H9 (cell line): ENCODE results near the gene CSF2. TPM values are rescaled to one million over a fixed set of nuclear protein-coding genes. Genes with fewer than 3 reads are reported as not detected.
"Not testable (repeated sequence)": the region's sequence is repeated elsewhere in the genome, so short reads cannot be mapped to it uniquely, and the experiment has no call there.

Experiments used
- DNase-seq: peaks from one replicate; pipeline ENCODE4 v3.0.0-alpha.2; 2017
- H2AFZ ChIP-seq: one replicate; pipeline ENCODE4 v1.6.1; 2013; ENCODE audit warnings: mild to moderate bottlenecking, low read length, control low read depth, moderate library complexity
- H2AK5ac ChIP-seq: 2 replicates; pipeline ENCODE4 v1.6.1; 2013; ENCODE audit warnings: low read length, control low read depth, mixed read lengths; ENCODE audit not compliant: insufficient read length
- H2BK120ac ChIP-seq: one replicate; pipeline ENCODE4 v1.6.1; 2013; ENCODE audit warnings: low read depth, mild to moderate bottlenecking, low read length, control low read depth, inconsistent platforms; ENCODE audit not compliant: poor library complexity, severe bottlenecking
- H2BK12ac ChIP-seq: 2 replicates; pipeline ENCODE4 v1.6.1; 2013; ENCODE audit warnings: low read length, control low read depth, mixed read lengths, low read depth; ENCODE audit not compliant: insufficient read length
- H2BK15ac ChIP-seq: 2 replicates; pipeline ENCODE4 v1.6.1; 2013; ENCODE audit warnings: low read depth, low read length, control low read depth
- H2BK20ac ChIP-seq: one replicate; pipeline ENCODE4 v1.6.1; 2013; ENCODE audit warnings: low read depth, mild to moderate bottlenecking, low read length, control low read depth, inconsistent platforms; ENCODE audit not compliant: poor library complexity, severe bottlenecking
- H2BK5ac ChIP-seq: 2 replicates; pipeline ENCODE4 v1.6.1; 2013; ENCODE audit warnings: low read length, control low read depth, mixed read lengths; ENCODE audit not compliant: insufficient read length
- H3K14ac ChIP-seq: 2 replicates; pipeline ENCODE4 v1.6.1; 2013; ENCODE audit warnings: low read length, control low read depth; ENCODE audit not compliant: insufficient read depth
- H3K18ac ChIP-seq: 2 replicates; pipeline ENCODE4 v1.6.1; 2013; ENCODE audit warnings: low read depth, mild to moderate bottlenecking, mixed read lengths, low read length, control low read depth; ENCODE audit not compliant: insufficient read length
- H3K23ac ChIP-seq: 2 replicates; pipeline ENCODE4 v1.6.1; 2013; ENCODE audit warnings: low read length, control low read depth, mixed read lengths, low read depth; ENCODE audit not compliant: insufficient read length
- H3K23me2 ChIP-seq: 2 replicates; pipeline ENCODE4 v1.6.1; 2013; ENCODE audit warnings: low read depth, mild to moderate bottlenecking, mixed read lengths, low read length, control low read depth; ENCODE audit not compliant: insufficient read length, poor library complexity, severe bottlenecking
- H3K27ac ChIP-seq: 2 replicates; pipeline ENCODE4 v1.5.1; 2013; ENCODE audit warnings: low read length, control low read depth, mixed read lengths, low read depth; ENCODE audit not compliant: insufficient read length
- H3K27me3 ChIP-seq: 2 replicates; pipeline ENCODE4 v1.6.1; 2013; ENCODE audit warnings: low read length, control low read depth, inconsistent platforms; ENCODE audit not compliant: insufficient read depth
- H3K4ac ChIP-seq: 2 replicates; pipeline ENCODE4 v1.6.1; 2013; ENCODE audit warnings: low read depth, mild to moderate bottlenecking, control low read depth, inconsistent platforms, low read length, moderate library complexity
- H3K4me1 ChIP-seq: 2 replicates; pipeline ENCODE4 v1.6.1; 2013; ENCODE audit warnings: low read length, control low read depth, inconsistent platforms; ENCODE audit not compliant: insufficient read depth
- H3K4me2 ChIP-seq: 2 replicates; pipeline ENCODE4 v1.6.1; 2013; ENCODE audit warnings: low read length, control low read depth, mixed read lengths; ENCODE audit not compliant: insufficient read length, insufficient read depth
- H3K56ac ChIP-seq: 2 replicates; pipeline ENCODE4 v1.6.1; 2013; ENCODE audit warnings: low read depth, mild to moderate bottlenecking, mixed read lengths, low read length, control low read depth; ENCODE audit not compliant: insufficient read length
- H3K79me1 ChIP-seq: 2 replicates; pipeline ENCODE4 v1.6.1; 2013; ENCODE audit warnings: low read depth, mild to moderate bottlenecking, moderate library complexity, low read length, control low read depth, inconsistent platforms; ENCODE audit not compliant: insufficient read depth, poor library complexity, severe bottlenecking
- H3K79me2 ChIP-seq: 2 replicates; pipeline ENCODE4 v1.6.1; 2013; ENCODE audit warnings: low read length, control low read depth, inconsistent platforms; ENCODE audit not compliant: insufficient read depth
- H3K9ac ChIP-seq: 2 replicates; pipeline ENCODE4 v1.6.1; 2013; ENCODE audit warnings: low read length, control low read depth, mixed read lengths; ENCODE audit not compliant: insufficient read length; ENCODE audit errors: extremely low read depth
- H3K9me3 ChIP-seq: one replicate; pipeline ENCODE4 v1.6.1; 2013; ENCODE audit warnings: low read depth, low read length, inconsistent platforms; ENCODE audit not compliant: control insufficient read depth
- H3T11ph ChIP-seq: one replicate; pipeline ENCODE4 v1.6.1; 2013; ENCODE audit warnings: mild to moderate bottlenecking, low read length, control low read depth, inconsistent platforms
- H4K20me1 ChIP-seq: one replicate; pipeline ENCODE4 v1.6.1; 2013; ENCODE audit not compliant: control insufficient read depth, insufficient read length, insufficient read depth
- H4K5ac ChIP-seq: 2 replicates; pipeline ENCODE4 v1.6.1; 2013; ENCODE audit warnings: low read depth, mild to moderate bottlenecking, mixed read lengths, low read length, control low read depth; ENCODE audit not compliant: insufficient read length
- H4K8ac ChIP-seq: replicated peaks from 2 replicates; pipeline ENCODE4 v1.6.1; 2013; ENCODE audit warnings: low read length, control low read depth, mixed read lengths, low read depth; ENCODE audit not compliant: insufficient read length
- H4K91ac ChIP-seq: 2 replicates; pipeline ENCODE4 v1.6.1; 2013; ENCODE audit warnings: low read depth, mild to moderate bottlenecking, moderate library complexity, mixed read lengths, low read length, control low read depth; ENCODE audit not compliant: insufficient read length
- H3K27ac Mint-ChIP-seq, 3 experiments: 2 replicates in 2 of 3; 3 replicates in 1 of 3; pipeline ENCODE4 v1.8.0; 2020 to 2021; ENCODE audit warnings: mixed read lengths in 3 of 3, mild to moderate bottlenecking in 1 of 3, moderate library complexity in 1 of 3
- H3K27me3 Mint-ChIP-seq: 2 replicates; pipeline ENCODE4 v1.8.0; 2021; ENCODE audit warnings: low read depth, mild to moderate bottlenecking, moderate library complexity, mixed read lengths
- H3K36me3 Mint-ChIP-seq, 3 experiments: 2 replicates in 2 of 3; 3 replicates in 1 of 3; pipeline ENCODE4 v1.8.0; 2020 to 2021; ENCODE audit warnings: low read depth in 3 of 3, mixed read lengths in 3 of 3; ENCODE audit not compliant: insufficient read depth in 1 of 3
- H3K4me1 Mint-ChIP-seq, 2 experiments: 2 replicates each; pipeline ENCODE4 v1.8.0; 2020; ENCODE audit warnings: mixed read lengths in 2 of 2
- H3K4me3 Mint-ChIP-seq, 2 experiments: 2 replicates in 1 of 2; 3 replicates in 1 of 2; pipeline ENCODE4 v1.8.0; 2020 to 2021; ENCODE audit warnings: mild to moderate bottlenecking in 2 of 2, mixed read lengths in 2 of 2, moderate library complexity in 1 of 2
- H3K9me3 Mint-ChIP-seq, 2 experiments: 2 replicates in 1 of 2; 3 replicates in 1 of 2; pipeline ENCODE4 v1.8.0; 2020; ENCODE audit warnings: mild to moderate bottlenecking in 2 of 2, mixed read lengths in 2 of 2, moderate library complexity in 1 of 2
- WGBS: extraction: QIAGEN DNeasy Blood & Tissue Kit; methylation state at CpG from one replicate; pipeline ENCODE4 v1.1.7; 2013; ENCODE audit warnings: missing lambda C conversion rate, low lambda C conversion rate, mixed read lengths; ENCODE audit not compliant: insufficient read length; ENCODE audit errors: extremely low coverage; 5-methylcytosine and 5-hydroxymethylcytosine counted together
- total RNA-seq: library from RNA; stranded (reverse); gene quantifications from 2 replicates; pipeline ENCODE4 v1.2.1, GENCODE V29; 2021
- TF ChIP-seq, protein P1 (sequence below): fragments of 200-600 bp; sonication (generic); conservative IDR thresholded peaks from 3 replicates; pipeline ENCODE4 v1.8.0; 2021; ENCODE audit warnings: antibody characterized with exemption, mild to moderate bottlenecking

CSF2 gene
- total RNA-seq, 1 experiment from 2014 or later: not detected

DNA sequence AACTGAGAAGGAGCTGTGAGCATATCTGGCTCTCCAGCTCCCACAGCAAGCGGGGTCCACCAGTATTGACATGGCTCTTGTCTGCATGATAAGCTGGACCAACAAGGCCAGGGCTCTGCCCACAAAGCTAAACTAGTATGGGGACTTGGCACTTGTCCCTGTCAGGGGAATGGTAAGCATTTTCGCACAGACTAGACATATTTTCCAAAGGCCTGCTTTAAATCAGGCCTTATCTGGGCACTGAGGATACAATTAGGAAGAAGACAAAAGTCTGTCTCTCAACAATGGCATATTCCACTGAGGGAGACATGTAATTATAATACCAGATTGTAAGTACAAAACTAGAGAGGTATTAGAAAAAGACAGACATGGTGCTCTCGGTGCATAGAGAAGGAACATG, 32.1 kb downstream of the CSF2 start:
- Histone ChIP-seq H3K23ac (no peak overlapping the region), H3K9me3 (no peaks in the 10 kb centered on the region), H4K5ac (no peak overlapping the region), H3T11ph (no peak overlapping the region), H2BK120ac (no peak overlapping the region), H2BK5ac (no peak overlapping the region), H2AK5ac (no peak overlapping the region), H4K8ac (no peak overlapping the region), H3K14ac (no peak overlapping the region), H3K27me3 (no peaks in the 10 kb centered on the region), H3K79me2 (no peaks in the 10 kb centered on the region), H2BK12ac (no peak overlapping the region), H3K23me2 (no peaks in the 10 kb centered on the region), H3K27ac (no peak overlapping the region), H2BK20ac (no peak overlapping the region), H3K4me1 (no peaks in the 10 kb centered on the region), H2AFZ (no peak overlapping the region), H3K9ac (no peak overlapping the region), H3K18ac (no peak overlapping the region), H3K4ac (no peak overlapping the region), H2BK15ac (no peak overlapping the region), H3K56ac (no peak overlapping the region), H3K79me1 (no peaks in the 10 kb centered on the region), H4K20me1 (no peaks in the 10 kb centered on the region), H3K4me2 (no peak overlapping the region), H4K91ac (no peak overlapping the region)
- peaks cover 0 to 2% of the 10 kb centered on the region in 2 experiments; a peak in 1 of 5 replicates for H3K9me3 Mint-ChIP-seq
- H3K4me1 Mint-ChIP-seq: no peaks in the 10 kb centered on the region
- no CpG with 5 or more reads among the region's 3 CpGs for WGBS
- H3K36me3 Mint-ChIP-seq: no peaks in the 10 kb centered on the region
- DNase-seq: no peak
- H3K4me3 Mint-ChIP-seq: no peak overlapping the region
- H3K27ac Mint-ChIP-seq: no peak overlapping the region; a peak in 1 of 7 replicates
- TF ChIP-seq, protein P1, sequence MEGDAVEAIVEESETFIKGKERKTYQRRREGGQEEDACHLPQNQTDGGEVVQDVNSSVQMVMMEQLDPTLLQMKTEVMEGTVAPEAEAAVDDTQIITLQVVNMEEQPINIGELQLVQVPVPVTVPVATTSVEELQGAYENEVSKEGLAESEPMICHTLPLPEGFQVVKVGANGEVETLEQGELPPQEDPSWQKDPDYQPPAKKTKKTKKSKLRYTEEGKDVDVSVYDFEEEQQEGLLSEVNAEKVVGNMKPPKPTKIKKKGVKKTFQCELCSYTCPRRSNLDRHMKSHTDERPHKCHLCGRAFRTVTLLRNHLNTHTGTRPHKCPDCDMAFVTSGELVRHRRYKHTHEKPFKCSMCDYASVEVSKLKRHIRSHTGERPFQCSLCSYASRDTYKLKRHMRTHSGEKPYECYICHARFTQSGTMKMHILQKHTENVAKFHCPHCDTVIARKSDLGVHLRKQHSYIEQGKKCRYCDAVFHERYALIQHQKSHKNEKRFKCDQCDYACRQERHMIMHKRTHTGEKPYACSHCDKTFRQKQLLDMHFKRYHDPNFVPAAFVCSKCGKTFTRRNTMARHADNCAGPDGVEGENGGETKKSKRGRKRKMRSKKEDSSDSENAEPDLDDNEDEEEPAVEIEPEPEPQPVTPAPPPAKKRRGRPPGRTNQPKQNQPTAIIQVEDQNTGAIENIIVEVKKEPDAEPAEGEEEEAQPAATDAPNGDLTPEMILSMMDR: no peak
- H3K27me3 Mint-ChIP-seq: no peaks in the 10 kb centered on the region; the same call in 1 of the 2 replicates

- H3K9me3 ChIP-seq, H4K5ac ChIP-seq, H4K91ac ChIP-seq, H3K9me3 Mint-ChIP-seq, H3K56ac ChIP-seq, H4K20me1 ChIP-seq, H2BK120ac ChIP-seq, H3K18ac ChIP-seq, H3K4me1 ChIP-seq, H2BK15ac ChIP-seq, H3K9ac ChIP-seq, H3K4ac ChIP-seq, H2AK5ac ChIP-seq, H3T11ph ChIP-seq, H3K23me2 ChIP-seq, H3K27ac Mint-ChIP-seq, DNase-seq, H4K8ac ChIP-seq, H3K27ac ChIP-seq, H2AFZ ChIP-seq, H2BK12ac ChIP-seq, H3K79me2 ChIP-seq, H3K23ac ChIP-seq, H3K4me1 Mint-ChIP-seq, H2BK20ac ChIP-seq, H3K4me3 Mint-ChIP-seq, H3K27me3 ChIP-seq, H3K79me1 ChIP-seq, H3K27me3 Mint-ChIP-seq, H2BK5ac ChIP-seq, H3K4me2 ChIP-seq, H3K14ac ChIP-seq, H3K36me3 Mint-ChIP-seq: not testable (repeated sequence)
- WGBS: no CpG with 5 or more reads among the region's 1 CpG
Measured at GRCh38 chr5:132108495-132108894, 34.9 kb downstream of the CSF2 start.
